ENCODE data around the gene CACNA1B.
A peak's percentile ranks its signal among the peaks of the same experiment; 100 is the strongest.
"Not testable (repeated sequence)": the region's sequence is repeated elsewhere in the genome, so short reads cannot be mapped to it uniquely, and the experiment has no call there.

The CACNA1B gene

DNA sequence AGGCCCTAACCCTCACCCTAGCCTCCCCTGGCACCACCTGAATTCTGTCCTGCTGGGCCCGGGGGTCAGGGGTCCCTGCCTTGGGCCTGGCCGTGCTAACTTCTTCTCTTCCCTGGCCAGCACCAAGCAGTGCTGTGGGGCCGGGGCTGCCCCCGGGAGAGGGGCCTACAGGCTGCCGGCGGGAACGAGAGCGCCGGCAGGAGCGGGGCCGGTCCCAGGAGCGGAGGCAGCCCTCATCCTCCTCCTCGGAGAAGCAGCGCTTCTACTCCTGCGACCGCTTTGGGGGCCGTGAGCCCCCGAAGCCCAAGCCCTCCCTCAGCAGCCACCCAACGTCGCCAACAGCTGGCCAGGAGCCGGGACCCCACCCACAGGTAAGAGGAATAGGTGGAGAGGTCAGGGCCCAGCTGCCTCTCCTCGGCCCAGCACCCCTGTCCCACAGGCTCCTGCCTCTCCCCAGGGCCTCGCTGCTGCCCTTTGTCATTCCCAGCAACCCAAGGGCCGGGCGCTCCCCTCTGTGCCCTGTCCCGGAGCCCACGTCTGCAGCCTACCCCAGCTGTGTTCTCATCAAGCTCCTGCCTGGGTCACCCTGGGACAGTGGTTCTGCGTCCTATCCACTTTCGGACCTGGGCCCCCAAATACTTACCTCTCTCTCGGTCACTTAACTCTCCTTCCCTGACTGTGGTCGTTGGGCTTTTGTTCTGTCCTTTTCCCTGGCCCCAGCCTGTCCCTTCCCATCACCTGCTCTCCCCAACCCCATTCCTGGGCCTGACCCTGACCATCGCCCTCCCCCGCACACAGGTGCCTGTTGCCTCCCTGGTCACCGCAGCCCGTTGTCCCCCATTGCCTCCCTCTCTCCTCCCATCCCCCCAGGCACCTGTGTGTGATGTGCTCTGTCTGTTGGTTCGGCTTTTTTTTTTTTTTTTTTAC, 243.2 kb downstream of the CACNA1B start:
- no peak for DNase-seq

DNA sequence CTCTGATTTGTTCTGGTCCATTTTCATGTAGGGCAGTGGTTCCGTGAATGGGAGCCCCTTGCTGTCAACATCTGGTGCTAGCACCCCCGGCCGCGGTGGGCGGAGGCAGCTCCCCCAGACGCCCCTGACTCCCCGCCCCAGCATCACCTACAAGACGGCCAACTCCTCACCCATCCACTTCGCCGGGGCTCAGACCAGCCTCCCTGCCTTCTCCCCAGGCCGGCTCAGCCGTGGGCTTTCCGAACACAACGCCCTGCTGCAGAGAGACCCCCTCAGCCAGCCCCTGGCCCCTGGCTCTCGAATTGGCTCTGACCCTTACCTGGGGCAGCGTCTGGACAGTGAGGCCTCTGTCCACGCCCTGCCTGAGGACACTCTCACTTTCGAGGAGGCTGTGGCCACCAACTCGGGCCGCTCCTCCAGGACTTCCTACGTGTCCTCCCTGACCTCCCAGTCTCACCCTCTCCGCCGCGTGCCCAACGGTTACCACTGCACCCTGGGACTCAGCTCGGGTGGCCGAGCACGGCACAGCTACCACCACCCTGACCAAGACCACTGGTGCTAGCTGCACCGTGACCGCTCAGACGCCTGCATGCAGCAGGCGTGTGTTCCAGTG, 244.0 kb downstream of the CACNA1B start:
- DNase-seq = no peak

DNA sequence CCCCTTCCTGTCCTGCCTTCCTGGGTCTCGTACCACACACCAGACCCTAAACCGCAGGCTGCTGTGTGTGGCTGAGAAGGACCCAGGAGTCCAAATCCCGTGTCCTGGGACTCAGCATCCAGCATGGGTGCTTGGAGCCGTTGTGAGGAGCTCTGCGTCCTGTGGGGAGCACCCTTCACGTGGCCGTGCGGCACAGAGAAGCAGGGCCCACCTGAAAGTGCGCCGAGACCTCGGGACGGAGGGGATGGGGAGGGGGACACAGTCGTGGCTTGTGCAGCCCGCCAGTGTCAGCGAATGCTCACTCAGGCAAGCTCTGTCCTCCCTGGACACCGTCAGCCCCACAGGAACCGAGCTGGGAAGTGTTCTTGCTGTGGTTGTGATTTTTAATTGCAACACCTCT, 244.6 kb downstream of the CACNA1B start:
- no peak for DNase-seq

DNA sequence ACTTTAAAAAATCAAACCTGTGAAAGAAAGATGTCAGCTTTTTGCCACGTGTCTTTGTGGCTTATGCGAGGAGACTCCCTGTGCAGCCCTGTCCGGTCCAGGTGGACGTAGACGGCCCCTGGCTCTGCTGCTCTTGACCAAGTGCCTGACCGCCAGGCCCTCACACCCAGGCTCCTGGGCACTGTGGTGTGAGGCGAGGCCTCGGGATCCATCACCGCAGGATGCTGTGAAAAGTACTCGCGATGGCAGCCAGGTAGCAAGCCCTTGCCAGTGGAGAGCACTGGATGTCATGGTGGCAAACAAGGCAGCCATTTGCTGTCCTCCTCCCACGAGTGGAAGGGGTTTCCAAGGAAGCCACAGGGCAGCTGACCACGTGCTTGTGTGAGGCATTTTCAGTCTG, 245.1 kb downstream of the CACNA1B start:
- DNase-seq = no peak

DNA sequence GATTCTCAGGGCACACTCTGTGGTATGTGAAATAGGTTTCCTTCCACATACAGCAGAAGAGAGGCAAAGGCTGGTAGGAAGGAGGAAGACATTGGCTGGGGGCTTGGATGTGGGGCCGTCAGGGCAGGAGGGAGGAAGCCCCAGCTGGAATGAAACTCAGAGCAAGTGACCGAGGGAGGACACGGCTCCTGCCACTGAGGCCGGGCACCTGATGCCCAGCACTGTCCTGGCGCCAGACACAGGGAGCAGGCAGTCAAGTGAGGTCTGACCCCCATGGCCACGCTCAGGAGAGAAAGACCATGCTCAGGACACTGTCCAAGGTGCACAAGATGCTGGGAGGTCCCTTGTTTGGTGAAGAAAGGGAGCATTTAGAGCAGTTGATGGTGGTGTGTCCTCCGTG, 245.5 kb downstream of the CACNA1B start:
- DNase-seq = no peak

DNA sequence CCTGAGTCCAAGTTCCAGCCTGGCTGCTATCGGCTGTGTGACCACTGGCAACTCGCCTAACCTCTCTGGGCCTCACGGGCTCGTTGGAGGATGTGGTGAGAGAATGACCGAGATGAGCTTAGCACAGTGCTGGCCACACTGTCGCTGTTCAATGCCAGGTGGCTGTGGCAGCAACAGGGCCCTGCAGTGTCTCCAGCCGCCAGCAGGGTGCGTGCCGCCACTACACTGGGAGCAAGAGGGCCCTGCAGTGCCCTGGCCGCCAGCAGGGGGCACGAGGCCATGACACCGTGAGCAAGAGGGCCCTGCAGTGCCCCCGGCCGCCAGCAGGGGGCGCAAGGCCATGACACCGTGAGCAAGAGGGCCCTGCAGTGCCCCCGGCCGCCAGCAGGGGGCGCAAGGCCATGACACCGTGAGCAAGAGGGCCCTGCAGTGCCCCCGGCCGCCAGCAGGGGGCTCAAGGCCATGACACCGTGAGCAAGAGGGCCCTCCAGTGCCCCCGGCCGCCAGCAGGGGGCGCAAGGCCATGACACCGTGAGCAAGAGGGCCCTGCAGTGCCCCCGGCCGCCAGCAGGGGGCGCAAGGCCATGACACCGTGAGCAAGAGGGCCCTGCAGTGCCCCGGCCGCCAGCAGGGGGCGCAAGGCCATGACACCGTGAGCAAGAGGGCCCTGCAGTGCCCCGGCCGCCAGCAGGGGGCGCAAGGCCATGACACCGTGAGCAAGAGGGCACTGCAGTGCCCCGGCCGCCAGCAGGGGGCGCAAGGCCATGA, 248.7 kb downstream of the CACNA1B start:
- not testable (repeated sequence) for DNase-seq

DNA sequence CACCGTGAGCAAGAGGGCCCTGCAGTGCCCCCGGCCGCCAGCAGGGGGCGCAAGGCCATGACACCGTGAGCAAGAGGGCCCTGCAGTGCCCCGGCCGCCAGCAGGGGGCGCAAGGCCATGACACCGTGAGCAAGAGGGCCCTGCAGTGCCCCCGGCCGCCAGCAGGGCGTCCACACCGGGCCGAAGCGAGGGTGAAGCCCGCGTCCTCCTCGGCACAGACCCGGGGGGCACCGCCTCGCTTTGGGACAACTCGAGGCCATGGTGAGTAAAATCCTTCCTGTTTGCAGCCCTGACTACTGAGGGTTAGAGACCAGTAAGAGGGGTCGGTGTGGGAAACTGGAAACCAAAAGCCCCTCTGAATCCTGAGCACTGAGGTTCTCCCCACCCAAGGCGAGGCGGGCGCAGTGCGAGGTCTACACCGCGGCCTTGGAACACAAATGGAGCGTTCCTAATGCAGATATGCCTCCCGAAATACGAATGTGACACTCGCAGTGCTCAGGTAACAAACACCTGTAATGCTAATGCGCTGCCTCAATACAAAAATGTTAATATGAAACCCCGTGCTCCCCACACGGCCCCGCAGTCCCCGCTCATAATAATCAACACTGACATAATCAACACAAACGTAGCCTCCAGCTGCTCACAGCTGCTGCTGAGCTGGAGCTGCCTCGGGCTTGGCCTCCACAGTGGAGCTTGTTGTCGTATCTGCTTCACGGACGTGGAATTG, 249.4 kb downstream of the CACNA1B start:
- not testable (repeated sequence) for DNase-seq

DNA sequence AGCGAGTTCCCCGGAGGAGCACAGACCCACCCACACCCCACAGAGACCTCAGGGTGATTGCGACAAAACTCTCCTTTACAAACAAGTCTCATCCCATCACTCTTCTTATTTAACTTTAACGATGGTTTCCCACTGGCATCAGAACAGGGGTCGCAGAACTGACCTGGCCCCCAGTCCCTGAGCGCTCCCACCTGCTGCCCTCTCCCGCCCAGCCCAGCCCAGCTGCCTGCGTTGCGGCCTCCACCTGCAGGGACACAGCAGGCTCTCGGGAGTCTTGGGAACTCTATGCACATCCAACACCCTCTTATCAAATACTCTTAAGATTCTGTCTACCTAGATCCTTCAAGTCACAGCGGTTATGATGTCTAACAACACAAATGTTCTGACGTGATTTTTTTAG, 250.4 kb downstream of the CACNA1B start:
- DNase-seq = not testable (repeated sequence)

DNA sequence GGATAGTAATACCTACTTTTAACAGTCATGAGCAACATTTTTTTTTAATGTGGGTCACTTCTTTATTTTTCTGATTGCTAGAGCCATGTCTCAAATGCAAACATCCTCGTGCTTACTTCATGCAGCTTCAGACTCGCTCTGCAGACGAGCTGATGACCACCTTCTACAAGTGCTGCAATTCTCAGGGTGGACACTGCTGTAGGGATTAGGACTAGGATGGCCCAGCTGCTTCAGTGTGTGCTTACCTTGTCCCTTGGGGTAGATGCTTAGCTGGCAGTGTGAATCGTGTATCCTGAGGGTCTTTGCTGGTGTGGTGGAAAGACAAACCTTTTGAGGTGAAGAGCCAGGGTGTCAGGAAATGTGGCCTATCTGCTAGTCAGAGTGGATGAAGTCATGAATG, 251.7 kb downstream of the CACNA1B start:
- not testable (repeated sequence) for DNase-seq

DNA sequence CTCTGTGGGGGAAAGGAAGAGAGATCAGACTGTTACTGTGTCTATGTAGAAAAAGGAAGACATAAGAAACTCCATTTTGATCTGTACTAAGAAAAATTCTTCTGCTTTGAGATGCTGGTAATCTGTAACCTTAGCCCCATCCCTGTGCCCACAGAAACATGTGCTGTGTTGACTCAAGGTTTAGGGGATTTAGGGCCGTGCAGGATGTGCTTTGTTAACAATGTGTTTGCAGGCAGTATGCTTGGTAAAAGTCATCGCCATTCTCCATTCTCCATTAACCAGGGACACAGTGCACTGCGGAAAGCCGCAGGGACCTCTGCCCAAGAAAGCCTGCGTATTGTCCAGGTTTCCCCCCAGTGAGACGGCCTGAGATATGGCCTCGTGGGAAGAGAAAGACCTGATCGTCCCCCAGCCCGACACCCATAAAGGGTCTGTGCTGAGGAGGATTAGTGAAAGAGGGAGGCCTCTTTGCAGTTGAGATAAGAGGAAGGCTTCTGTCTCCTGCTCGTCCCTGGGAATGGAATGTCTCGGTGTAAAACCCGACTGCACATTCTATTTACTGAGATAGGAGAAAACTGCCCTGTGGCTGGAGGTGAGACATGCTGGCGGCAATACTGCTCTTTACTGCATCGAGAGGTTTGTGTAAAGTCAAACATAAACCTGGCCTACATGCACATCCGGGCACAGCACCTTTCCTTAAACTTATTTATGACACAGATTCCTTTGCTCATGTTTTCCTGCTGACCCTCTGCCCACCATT, 255.5 kb downstream of the CACNA1B start:
- not testable (repeated sequence) for DNase-seq

DNA sequence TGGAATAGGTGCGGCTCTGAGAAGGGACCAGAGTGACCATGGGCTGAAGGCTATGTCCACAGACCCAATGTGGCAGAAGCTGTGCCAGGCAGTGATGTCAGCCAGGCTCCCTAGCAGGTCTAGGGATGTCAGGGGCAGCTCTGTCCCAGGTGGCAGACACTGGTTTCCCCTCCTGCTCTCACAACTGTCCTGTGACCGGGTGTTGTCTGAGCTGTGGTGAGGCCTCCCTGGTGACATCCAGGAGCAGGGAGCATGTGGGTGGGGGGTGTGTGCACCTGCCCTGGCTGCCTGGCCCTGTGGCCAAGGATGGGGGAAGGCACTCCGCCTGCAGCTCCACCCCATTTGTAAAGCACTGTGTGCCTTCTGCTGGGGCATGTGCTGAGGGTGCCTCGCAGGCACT, 257.0 kb downstream of the CACNA1B start:
- DNase-seq = not testable (repeated sequence)

DNA sequence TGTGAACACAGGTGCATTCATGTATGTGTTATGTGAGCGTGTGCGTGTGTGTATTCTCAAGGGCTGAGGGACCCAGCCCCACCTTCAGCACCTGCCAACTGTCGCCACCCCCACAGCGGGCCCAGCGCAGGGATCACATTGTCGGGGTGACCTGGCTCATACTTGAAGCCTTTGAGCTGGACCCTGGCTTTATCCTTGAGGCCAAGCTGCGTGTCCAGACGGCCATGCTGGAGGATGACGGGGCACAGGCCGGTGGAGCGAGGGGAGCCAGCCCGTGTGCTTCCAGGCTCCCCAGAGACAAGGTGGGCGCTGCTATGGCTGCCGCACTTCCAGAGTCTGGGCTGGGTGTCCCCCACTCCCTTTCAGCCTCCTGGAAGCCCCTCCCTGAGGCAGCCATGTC, 261.5 kb downstream of the CACNA1B start:
- not testable (repeated sequence) for DNase-seq

DNA sequence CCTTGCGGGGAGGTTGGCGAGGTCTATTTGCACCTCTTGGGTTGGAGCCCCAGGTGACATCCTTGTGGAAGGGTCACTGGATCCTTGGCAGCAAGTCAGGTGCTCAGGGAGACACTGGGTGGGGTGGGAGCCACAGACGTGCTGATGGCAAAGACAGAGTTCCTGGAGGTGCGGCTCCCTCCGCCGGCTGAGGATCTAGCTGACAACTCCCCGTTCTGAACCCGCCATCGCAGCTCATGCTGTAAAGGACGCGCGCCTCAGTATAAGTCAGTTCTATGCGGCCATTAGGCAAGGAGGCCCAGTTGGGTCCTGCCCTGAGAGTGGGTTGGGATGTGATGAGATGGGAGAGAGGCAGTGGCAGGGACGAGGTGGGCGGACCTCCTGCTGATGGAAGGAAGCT, 263.4 kb downstream of the CACNA1B start:
- DNase-seq = not testable (repeated sequence)

DNA sequence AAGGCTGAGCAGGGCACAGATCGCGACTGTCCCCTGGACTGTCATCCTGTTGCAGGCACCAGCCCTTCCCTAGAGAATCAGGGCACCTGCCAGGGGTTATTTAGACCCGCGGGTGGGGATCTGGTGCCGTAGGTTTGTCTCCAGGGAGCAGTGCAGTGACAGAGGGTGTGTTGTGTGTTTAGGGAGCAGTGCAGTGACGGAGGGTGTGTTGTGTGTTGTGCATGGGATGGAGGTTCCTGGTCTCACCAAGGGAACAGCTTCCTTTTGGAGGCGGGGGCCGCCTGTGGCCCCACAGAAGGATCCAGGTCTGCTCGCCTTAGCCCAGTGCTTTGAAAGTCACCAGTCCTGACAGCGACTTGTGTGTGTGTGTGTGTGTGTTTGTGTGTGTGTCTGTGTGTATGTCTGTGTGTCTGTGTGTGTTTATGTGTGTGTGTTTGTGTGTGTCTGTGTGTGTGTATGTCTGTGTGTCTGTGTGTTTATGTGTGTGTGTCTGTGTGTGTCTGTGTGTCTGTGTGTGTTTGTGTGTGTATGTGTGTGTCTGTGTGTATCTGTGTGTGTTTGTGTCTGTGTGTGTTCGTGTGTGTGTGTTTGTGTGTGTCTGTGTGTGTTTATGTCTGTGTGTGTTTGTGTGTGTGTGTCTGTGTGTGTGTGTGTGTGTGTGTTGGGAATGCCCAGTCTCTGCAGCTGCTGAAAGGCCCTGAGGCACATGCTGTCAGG, 265.1 kb downstream of the CACNA1B start:
- not testable (repeated sequence) for DNase-seq

DNA sequence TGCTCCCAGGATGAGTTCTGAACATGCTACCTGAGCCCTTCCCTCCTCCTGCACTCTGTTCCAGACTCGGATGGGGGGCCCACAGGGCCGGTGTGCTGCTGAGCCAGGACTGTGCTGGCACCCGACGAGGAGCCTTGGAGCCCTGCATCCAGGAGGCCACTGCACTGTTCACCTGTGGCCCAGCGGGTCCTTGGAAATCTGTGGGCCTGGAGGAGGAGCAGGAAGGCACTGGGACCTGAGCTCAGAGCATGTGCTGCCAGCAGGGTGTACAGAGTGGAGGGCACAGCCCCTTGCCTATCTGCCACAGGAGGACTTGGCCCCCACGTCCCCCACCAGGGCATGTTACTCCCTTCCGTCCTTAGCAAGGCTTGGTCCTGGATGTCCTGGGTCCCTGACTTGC, 265.9 kb downstream of the CACNA1B start:
- DNase-seq = not testable (repeated sequence)

DNA sequence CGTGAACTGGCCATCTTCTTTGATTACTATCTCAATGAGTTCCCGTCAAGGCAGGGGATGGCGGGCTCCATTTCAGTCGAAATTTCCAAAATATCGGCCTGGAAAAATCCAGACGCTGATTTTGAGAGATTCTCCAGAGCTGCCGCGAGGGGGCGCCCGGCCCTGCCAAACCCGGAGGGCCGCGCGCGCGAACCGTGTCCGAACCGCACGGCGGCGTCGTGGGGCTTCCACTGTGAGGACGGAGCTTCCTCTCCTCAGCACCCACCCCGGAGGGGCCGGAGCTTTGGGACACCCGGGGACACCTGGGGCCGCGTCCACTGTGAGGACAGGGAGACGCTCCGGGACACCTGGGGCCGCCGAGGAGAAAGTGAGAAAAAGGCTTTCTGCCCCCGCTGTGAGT, 270.0 kb downstream of the CACNA1B start:
- not testable (repeated sequence) for DNase-seq

DNA sequence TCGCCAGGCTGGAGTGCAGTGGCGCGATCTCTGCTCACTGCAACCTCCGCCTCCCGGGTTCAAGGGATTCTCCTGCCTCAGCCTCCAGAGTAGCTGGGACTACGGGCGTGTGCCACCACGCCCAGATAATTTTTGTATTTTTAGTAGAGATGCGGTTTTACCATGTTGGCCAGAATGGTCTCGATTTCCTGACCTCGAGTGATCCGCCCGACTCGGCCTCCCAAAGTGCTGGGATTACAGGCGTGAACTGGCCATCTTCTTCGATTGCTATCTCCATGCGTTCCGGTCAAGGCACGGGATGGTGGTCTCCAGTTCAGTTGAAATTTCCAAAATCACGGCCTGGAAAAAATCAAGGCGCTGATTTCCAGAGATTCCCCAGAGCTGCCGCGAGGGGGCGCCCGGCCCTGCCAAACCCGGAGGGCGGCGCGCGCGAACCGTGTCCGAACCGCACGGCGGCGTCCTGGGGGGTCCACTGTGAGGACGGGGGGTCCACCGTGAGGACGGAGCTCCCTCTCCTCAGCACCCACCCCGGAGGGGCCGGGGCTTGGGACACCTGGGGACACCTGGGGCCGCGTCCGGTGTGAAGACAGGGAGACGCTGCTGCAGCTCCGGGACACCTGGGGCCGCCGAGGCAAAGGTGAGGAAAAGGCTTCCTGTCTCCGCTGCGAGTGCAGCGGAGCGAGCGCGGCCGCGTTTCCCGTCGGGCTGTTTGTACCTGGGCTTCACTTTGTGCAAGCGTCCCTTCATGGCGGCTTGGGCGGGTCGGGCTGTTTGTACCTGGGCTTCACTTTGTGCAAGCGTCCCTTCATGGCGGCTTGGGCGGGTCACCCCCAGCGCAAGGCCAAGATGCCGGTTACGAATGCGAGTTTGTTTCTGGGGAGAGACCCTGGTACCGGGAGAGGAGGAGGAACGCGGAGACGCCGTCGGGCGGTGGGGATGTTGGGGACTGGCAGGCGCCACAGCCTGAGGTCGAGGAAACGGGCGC, 272.4 kb downstream of the CACNA1B start:
- DNase-seq = peak; percentile 14

DNA sequence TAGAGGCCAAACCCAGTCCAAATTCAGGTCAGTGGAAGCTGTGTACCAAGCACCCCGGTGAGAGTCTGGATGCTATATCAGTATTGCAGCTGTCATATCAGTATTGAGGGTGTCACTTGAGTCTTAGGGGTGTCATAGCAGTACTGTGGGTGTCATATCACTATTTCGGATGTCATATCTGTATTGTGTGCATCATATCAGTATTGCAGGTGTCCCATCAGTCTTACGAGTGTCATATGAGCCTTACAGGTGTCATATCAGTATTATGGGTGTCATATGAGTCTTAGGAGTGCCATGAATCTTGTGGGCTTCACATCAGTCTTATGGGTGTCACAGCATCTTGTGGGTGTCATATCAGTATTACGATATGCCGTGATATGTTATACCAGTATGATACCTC, 278.2 kb downstream of the CACNA1B start:
- DNase-seq = not testable (repeated sequence)

DNA sequence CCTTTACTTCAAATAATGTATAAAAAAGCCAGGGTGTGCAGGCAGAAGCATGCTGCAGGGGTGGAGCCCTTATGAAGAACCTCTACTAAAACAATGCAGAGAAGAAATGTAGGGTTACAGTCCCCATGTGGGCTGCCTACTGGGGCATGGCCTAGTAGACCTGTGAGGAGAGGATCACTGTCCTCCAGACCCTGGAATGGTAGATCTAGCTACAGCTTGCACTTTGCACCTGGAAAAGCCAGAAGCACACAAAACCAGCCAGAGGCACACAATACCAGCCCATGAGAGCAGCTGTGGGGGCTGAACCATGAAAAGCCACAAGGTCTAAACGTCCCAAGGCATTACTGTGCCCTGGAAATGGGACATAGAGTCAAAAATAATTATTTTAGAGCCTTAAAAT, 289.2 kb downstream of the CACNA1B start:
- DNase-seq = not testable (repeated sequence)
